Stimulated activated CD4-positive, alpha-beta T cell treated with anti-CD3 and anti-CD28 coated beads, Interleukin-2, amount 100 ng/mL, for 4 hours (primary cell): Measurements from ENCODE around the gene MTA2.

Source experiments
- DNase-seq: peaks from one replicate; pipeline ENCODE4 v3.0.0-alpha.2; 2020; ENCODE audit warnings: low read depth

Gene MTA2

GRCh38 chr11:62612366-62613290 lies 11.0 kb upstream of the MTA2 start, which contains the start of the genes EML3 and ROM1:
Gene EML3 (minus strand): TSS chr11:62612775. CDS start chr11:62612457, 318 bp downstream.
Gene ROM1 (plus strand): TSS chr11:62613257. CDS start chr11:62613282, 25 bp downstream.
- peak; percentile 83 for DNase-seq

- DNase-seq, result no peak
These were observed 10.2 kb upstream of the MTA2 start for GRCh38 chr11:62611705-62612365.

- no peak for DNase-seq
These were observed 9.4 kb upstream of the MTA2 start for GRCh38 chr11:62610814-62611704.

- DNase-seq, result no peak
These were observed 8.7 kb upstream of the MTA2 start for GRCh38 chr11:62610403-62610802.

- DNase-seq, result no peak
These were observed 7.1 kb upstream of the MTA2 start for GRCh38 chr11:62608776-62609175.

- DNase-seq, result no peak
These were observed 6.0 kb upstream of the MTA2 start for GRCh38 chr11:62607714-62608113.

GRCh38 chr11:62605902-62606301 lies 4.2 kb upstream of the MTA2 start:
- DNase-seq, result no peak

GRCh38 chr11:62605467-62605866 lies 3.8 kb upstream of the MTA2 start:
- DNase-seq, result no peak

- no peak for DNase-seq
These were observed 2.9 kb upstream of the MTA2 start for GRCh38 chr11:62604460-62605120.

- DNase-seq, result no peak
These were observed 2.2 kb upstream of the MTA2 start for GRCh38 chr11:62603776-62604299.

- no peak for DNase-seq
These were observed 1.4 kb upstream of the MTA2 start for GRCh38 chr11:62603072-62603408.

GRCh38 chr11:62602141-62603071 lies 741 bp upstream of the MTA2 start:
- DNase-seq, result no peak

- peak; percentile 34 for DNase-seq
These were observed 618 bp downstream of the MTA2 start for GRCh38 chr11:62601122-62601371.

- no peak for DNase-seq
These were observed 1.1 kb downstream of the MTA2 start for GRCh38 chr11:62600367-62601121.

GRCh38 chr11:62599901-62600300 lies 1.8 kb downstream of the MTA2 start:
- DNase-seq, result no peak

- DNase-seq, result peak; percentile 94
These were observed 2.5 kb downstream of the MTA2 start for GRCh38 chr11:62599069-62599696.

- DNase-seq, result no peak
These were observed 6.5 kb downstream of the MTA2 start for GRCh38 chr11:62595124-62595523.

- peak; percentile 69 for DNase-seq
These were observed 8.1 kb downstream of the MTA2 start for GRCh38 chr11:62593434-62594044.

GRCh38 chr11:62592989-62593421 lies 8.7 kb downstream of the MTA2 start:
- no peak for DNase-seq
